GM23338 (cell line): ENCODE results near the gene MDM4. TPM values are rescaled to one million over a fixed set of nuclear protein-coding genes. Genes with fewer than 3 reads are reported as not detected.

Experiments used
- ATAC-seq: fragments of 200-7000 bp; cut with Tn5 transposase; 3 replicates; pipeline ENCODE4 v1.9.1; 2020
- DNase-seq: peaks from one replicate; pipeline ENCODE4 v3.0.0-alpha.2; 2015; ENCODE audit warnings: low spot score
- H2AFZ ChIP-seq: fragments of 200-600 bp; sonication (generic); 2 replicates; pipeline ENCODE4 v1.8.0; 2016; ENCODE audit warnings: antibody characterized with exemption, mild to moderate bottlenecking, moderate library complexity
- H3F3A ChIP-seq: fragments of 200-600 bp; sonication (generic); replicated peaks from 2 replicates; pipeline ENCODE4 v1.8.0; 2017; ENCODE audit warnings: antibody characterized with exemption, mixed run types, low read depth
- H3K27ac ChIP-seq: fragments of 200-600 bp; sonication (generic); 2 replicates; pipeline ENCODE4 v1.6.1; 2016; ENCODE audit warnings: low read depth
- H3K27me3 ChIP-seq: fragments of 200-600 bp; sonication (generic); 2 replicates; pipeline ENCODE4 v1.8.0; 2016; ENCODE audit warnings: mild to moderate bottlenecking, mixed run types, moderate library complexity; ENCODE audit not compliant: insufficient read depth
- H3K36me3 ChIP-seq: fragments of 200-600 bp; sonication (generic); 2 replicates; pipeline ENCODE4 v1.8.0; 2016; ENCODE audit warnings: mild to moderate bottlenecking; ENCODE audit not compliant: insufficient read depth
- H3K4me1 ChIP-seq: fragments of 200-600 bp; sonication (generic); 2 replicates; pipeline ENCODE4 v1.8.0; 2016; ENCODE audit warnings: mild to moderate bottlenecking, moderate library complexity; ENCODE audit not compliant: insufficient read depth
- H3K4me2 ChIP-seq: fragments of 200-600 bp; sonication (generic); 2 replicates; pipeline ENCODE4 v1.7.1; 2017; ENCODE audit warnings: mixed run types
- H3K4me3 ChIP-seq: fragments of 200-600 bp; sonication (generic); 2 replicates; pipeline ENCODE4 v1.6.1; 2016; ENCODE audit warnings: mixed run types
- H3K79me2 ChIP-seq: fragments of 200-600 bp; sonication (generic); replicated peaks from 2 replicates; pipeline ENCODE4 v1.8.0; 2017; ENCODE audit warnings: mild to moderate bottlenecking; ENCODE audit not compliant: insufficient read depth
- H3K9me2 ChIP-seq: fragments of 200-600 bp; sonication (generic); 2 replicates; pipeline ENCODE4 v1.8.0; 2017; ENCODE audit not compliant: insufficient read depth
- H4K20me1 ChIP-seq: fragments of 200-600 bp; sonication (generic); replicated peaks from 2 replicates; pipeline ENCODE4 v1.8.0; 2017; ENCODE audit warnings: mild to moderate bottlenecking; ENCODE audit not compliant: insufficient read depth
- H3K27ac Mint-ChIP-seq: 2 replicates; pipeline ENCODE4 v1.8.0; 2020; ENCODE audit warnings: inconsistent platforms, mild to moderate bottlenecking, moderate library complexity, mixed read lengths
- H3K27me3 Mint-ChIP-seq: 3 replicates; pipeline ENCODE4 v1.8.0; 2022; ENCODE audit warnings: low read depth, mild to moderate bottlenecking, moderate library complexity, mixed read lengths, inconsistent platforms; ENCODE audit not compliant: insufficient read depth, poor library complexity
- H3K36me3 Mint-ChIP-seq: 3 replicates; pipeline ENCODE4 v1.8.0; 2021; ENCODE audit warnings: low read depth, mild to moderate bottlenecking, inconsistent platforms, moderate library complexity, mixed read lengths
- H3K4me1 Mint-ChIP-seq: 3 replicates; pipeline ENCODE4 v1.8.0; 2020; ENCODE audit warnings: mild to moderate bottlenecking, inconsistent platforms, mixed read lengths
- H3K4me3 Mint-ChIP-seq: 3 replicates; pipeline ENCODE4 v1.8.0; 2021; ENCODE audit warnings: moderate library complexity, mild to moderate bottlenecking, inconsistent platforms, mixed read lengths
- H3K9me3 Mint-ChIP-seq: 3 replicates; pipeline ENCODE4 v1.8.0; 2020; ENCODE audit warnings: moderate library complexity, mild to moderate bottlenecking, inconsistent platforms, mixed read lengths
- CREB1 ChIP-seq: fragments of 250-450 bp; sonication (Bioruptor Pico); IDR thresholded peaks from 2 replicates; pipeline ENCODE4 v1.5.0; 2020; ENCODE audit warnings: low read depth, mild to moderate bottlenecking, moderate library complexity
- CTCF ChIP-seq, 2 experiments: fragments of 200-600 bp in 1 of 2; sonication (generic) in 1 of 2; conservative IDR thresholded peaks; 2 replicates each; pipeline versions ENCODE4 v1.5.1 to v1.6.1; 2016 to 2017; ENCODE audit warnings: antibody characterized with exemption in 2 of 2, low read depth in 2 of 2, mild to moderate bottlenecking in 2 of 2, moderate library complexity in 1 of 2
- EZH2phosphoT487 ChIP-seq: fragments of 200-600 bp; sonication (generic); IDR thresholded peaks from one replicate; pipeline ENCODE4 v1.8.1; 2018; ENCODE audit warnings: antibody characterized with exemption; ENCODE audit not compliant: unreplicated experiment
- NANOG ChIP-seq: IDR thresholded peaks from 2 replicates; pipeline ENCODE4 v1.6.1; 2016; ENCODE audit warnings: antibody characterized with exemption, borderline replicate concordance
- POLR2AphosphoS5 ChIP-seq: IDR thresholded peaks from 2 replicates; pipeline ENCODE4 v1.6.1; 2016; ENCODE audit warnings: antibody characterized with exemption, low read depth
- REST ChIP-seq: IDR thresholded peaks from one replicate; pipeline ENCODE4 v1.6.1; 2018; ENCODE audit warnings: antibody characterized with exemption; ENCODE audit not compliant: unreplicated experiment
- STAT1 ChIP-seq: IDR thresholded peaks from one replicate; pipeline ENCODE4 v1.6.1; 2016; ENCODE audit warnings: antibody characterized with exemption; ENCODE audit not compliant: unreplicated experiment
- ZNF331 ChIP-seq: fragments of 250-450 bp; sonication (Bioruptor Pico); IDR thresholded peaks from 2 replicates; pipeline ENCODE4 v1.5.0; 2020; ENCODE audit warnings: low read depth, mild to moderate bottlenecking, moderate library complexity
- polyA plus RNA-seq: library from polyadenylated mRNA; unstranded; fragments of >200 nt; fragmentation: Nextera tagmentation; extraction: Ambion mirVana; gene quantifications from 2 replicates; pipeline ENCODE4 v1.2.1, GENCODE V29; 2016
- total RNA-seq: library from RNA; depleted of rRNA; stranded (reverse); fragments of >200 nt; shearing (Covaris generic); gene quantifications from 2 replicates; pipeline ENCODE4 v1.2.3, GENCODE V29; 2014

Gene MDM4
- total and polyA plus RNA-seq, 2 experiments from 2014 or later = 24.8 to 56.1 TPM

- H3K4me1 ChIP-seq = peaks cover 9% of the 10 kb centered on the region
- H3K36me3 ChIP-seq = no peaks in the 10 kb centered on the region
- H3K79me2 ChIP-seq = no peaks in the 10 kb centered on the region
- H3K4me1 Mint-ChIP-seq = peaks cover 22% of the 10 kb centered on the region
- ATAC-seq = no peak
- peaks cover 6% of the 10 kb centered on the region; the same call in 1 of the 2 replicates for H3K27me3 ChIP-seq
- H3K9me2 ChIP-seq = no peaks in the 10 kb centered on the region
- no peaks in the 10 kb centered on the region for H4K20me1 ChIP-seq
- no peak for DNase-seq
- H3K27ac ChIP-seq = no peak overlapping the region
- no peak overlapping the region for H3K4me3 ChIP-seq
- no peak overlapping the region for H3K4me3 Mint-ChIP-seq
- no peak overlapping the region for H3K27ac Mint-ChIP-seq
- H2AFZ ChIP-seq = no peak overlapping the region
- TF ChIP-seq EZH2phosphoT487 (no peak), POLR2AphosphoS5 (no peak), REST (no peak), NANOG (no peak), STAT1 (no peak), ZNF331 (CRISPR knock-in tag) (no peak)
- H3K4me2 ChIP-seq = no peak overlapping the region
- no peaks in the 10 kb centered on the region for H3K36me3 Mint-ChIP-seq
- peaks cover 2% of the 10 kb centered on the region for H3K27me3 Mint-ChIP-seq
- H3K9me3 Mint-ChIP-seq = no peaks in the 10 kb centered on the region
- H3F3A ChIP-seq = no peaks in the 10 kb centered on the region; the same call in 1 of the 2 replicates
These were observed 17.2 kb upstream of the MDM4 start for GRCh38 chr1:204498981-204499380.

DNA sequence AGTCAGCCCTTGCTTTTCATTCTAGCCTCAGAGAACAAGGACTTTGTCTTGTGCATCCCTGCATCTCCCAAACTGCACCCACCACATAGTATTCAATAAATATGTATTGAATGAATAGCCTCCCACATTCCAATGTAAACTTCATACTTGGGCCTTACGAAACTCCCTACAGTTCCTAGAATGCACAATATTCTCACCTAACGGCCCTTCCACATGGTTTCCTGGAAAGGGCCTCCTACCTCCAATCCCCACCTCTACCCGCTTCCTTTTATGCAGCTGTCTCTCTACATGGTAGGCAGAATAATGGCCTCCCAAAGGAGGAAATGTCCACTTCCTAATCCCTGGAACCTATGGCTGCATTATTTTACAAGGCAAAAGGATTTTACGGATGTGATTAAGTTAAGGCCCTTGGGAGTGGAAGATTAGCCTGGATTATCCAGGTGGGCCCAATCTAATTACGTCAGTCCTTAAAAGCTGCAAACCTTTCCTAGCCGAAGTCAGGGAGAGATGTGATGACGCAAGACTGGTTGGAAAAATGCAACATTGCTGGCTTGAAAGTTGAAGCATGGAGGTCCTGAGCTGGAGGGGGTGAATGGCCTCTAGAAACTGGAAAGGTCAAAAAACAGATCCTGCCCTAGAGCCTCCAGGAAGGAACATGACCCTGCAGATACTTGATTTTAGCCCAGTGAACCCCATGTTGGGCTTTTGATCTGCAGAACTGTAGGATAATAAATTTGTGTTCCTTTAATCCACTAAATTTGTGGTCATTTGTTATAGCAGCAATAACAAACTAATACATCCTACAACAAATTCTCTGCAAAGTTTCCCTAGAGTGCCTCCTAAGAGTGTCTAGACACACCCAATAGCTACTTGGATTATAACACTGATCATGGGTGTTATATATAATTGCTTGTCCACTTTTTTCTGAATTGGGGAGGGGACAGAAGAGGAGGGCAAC lies 16.4 kb upstream of the MDM4 start:
- no peaks in the 10 kb centered on the region; the same call in 1 of the 2 replicates for H3F3A ChIP-seq
- Mint-ChIP-seq H3K9me3 (no peaks in the 10 kb centered on the region), H3K36me3 (no peaks in the 10 kb centered on the region), H3K27ac (no peak overlapping the region), H3K4me1 (peaks cover 24% of the 10 kb centered on the region), H3K4me3 (no peak overlapping the region), H3K27me3 (peaks cover 3% of the 10 kb centered on the region)
- peaks cover 6% of the 10 kb centered on the region; the same call in 1 of the 2 replicates for H3K27me3 ChIP-seq
- no peaks in the 10 kb centered on the region for H3K36me3 ChIP-seq
- no peaks in the 10 kb centered on the region for H3K9me2 ChIP-seq
- peaks cover 9% of the 10 kb centered on the region for H3K4me1 ChIP-seq
- H2AFZ ChIP-seq = no peak overlapping the region
- no peak overlapping the region for H3K4me3 ChIP-seq
- DNase-seq (no peak), ATAC-seq (no peak)
- no peaks in the 10 kb centered on the region for H4K20me1 ChIP-seq
- H3K4me2 ChIP-seq = no peak overlapping the region
- H3K27ac ChIP-seq = no peak overlapping the region
- TF ChIP-seq CREB1 (CRISPR knock-in tag) (no peak), CTCF (conservative IDR thresholded peaks at IDR 0.05; ENCODE audit: low read depth in 2 of 2) (no peak)
- no peaks in the 10 kb centered on the region for H3K79me2 ChIP-seq
